GF-D8 (cell line): ENCODE results near the gene MSI2.

Source experiments
- DNase-seq: peaks from one replicate; lab custom pipeline; 2025; lab: John Stamatoyannopoulos, UW

MSI2 gene

GRCh38 chr17:57665696-57666095 is 409.4 kb downstream of the MSI2 start:
- DNase-seq, result no peak

- DNase-seq, result no peak
These were observed 410.0 kb downstream of the MSI2 start for GRCh38 chr17:57666201-57666870.

GRCh38 chr17:57666946-57667345 is 410.6 kb downstream of the MSI2 start:
- no peak for DNase-seq

DNA sequence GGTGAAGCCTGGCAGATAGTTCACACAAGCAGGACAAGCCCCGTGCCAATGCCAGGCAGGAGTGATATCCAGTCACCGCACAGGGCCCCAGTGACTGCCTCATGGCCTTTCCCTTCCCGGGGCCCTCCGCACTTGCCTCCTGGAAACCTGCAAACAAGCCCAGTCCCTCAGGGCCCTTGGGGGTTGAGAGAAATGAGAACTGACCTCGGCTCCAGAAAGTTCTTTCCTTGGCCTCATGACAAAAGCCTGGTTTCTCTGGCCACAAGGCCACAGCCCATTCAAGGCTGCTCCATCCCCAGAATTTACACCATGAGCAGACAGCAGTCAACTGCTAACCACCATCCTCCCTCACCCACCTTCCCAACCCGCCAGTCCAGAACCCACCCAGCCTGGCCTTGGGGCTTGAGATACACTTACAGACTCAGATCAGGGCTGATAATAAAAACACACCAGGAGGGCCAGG is 411.2 kb downstream of the MSI2 start:
- DNase-seq, result no peak

DNA sequence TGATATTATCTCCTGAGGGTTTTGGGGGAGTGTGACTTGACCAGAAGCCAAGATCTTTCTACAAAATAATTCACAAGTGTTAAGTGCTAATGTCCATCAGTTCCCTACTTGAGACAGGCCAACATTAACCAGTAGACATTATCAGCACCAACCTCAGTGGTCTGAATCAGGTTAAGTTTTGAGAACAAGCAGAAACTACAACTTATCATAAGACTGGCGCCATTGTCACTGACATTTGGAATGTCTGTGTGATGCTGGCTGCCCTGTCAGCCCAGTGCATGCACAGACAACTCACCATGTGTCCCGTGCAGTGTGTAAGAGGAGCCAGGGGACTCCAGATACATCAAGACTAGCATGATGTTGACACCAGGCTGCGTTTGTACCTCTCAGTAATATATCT is 412.0 kb downstream of the MSI2 start:
- DNase-seq, result no peak

DNA sequence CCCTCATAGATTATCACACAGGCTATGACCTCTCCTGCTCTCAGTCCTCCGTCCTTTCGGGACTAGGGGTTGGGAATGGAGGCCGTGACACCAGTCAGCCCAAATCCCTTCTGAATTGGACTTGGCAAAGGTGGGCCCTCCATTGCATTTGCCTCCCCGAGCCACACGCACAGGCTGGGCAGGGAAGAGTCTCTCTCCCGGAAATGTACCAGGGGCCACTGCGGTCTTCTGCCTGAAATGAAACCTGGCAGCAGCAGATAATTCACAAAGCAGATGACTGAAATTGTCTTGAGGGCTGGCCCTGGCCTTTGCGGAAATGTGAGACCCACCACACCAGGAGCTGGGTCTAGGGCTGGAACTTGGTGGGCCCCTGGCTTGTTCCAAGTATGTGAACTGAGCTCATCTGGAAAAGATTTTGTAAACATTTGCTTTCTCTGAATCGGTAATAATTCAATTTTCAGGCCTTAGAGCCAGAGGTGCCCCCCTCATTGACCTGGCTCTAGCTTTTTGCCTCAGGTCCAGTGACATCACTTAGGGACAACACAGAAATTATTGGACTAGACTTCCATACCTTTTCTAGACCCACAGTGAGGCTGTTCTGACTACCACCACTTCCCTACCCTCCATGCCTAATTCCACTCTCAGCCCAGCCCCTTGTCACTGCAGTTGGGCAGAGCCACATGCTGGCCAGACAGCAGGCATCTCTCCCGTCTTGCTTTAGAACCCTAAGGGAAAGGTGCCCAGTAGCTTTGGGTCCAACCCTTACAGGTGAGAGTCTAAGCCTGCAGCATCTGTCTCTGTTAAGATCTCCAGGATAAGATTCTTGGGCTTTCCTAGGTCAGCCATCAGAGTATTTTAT is 413.6 kb downstream of the MSI2 start:
- DNase-seq, result no peak

GRCh38 chr17:57670769-57671569 is 414.6 kb downstream of the MSI2 start:
- DNase-seq, result no peak

- peak; percentile 76 for DNase-seq
These were observed 415.6 kb downstream of the MSI2 start for GRCh38 chr17:57671667-57672632.

DNA sequence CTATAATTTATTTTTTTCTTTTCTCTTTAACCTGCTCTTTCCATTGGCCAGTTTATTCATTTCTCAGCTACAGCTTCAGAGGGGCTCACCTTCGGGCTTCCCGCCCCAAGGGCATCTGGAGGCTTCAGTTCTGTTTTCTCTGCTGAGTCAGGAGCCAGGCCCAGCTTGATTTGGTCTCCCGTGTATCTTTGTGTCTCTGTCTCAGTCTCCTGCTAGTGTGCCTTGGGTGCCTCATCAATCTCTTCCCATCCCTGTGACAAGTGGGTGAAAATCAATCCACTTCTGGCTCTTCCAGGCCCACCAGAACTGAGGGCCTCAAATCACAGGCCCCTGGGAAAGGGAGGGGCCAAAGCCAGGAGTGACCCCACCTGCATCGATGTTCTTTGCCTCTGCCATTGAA is 416.6 kb downstream of the MSI2 start:
- no peak for DNase-seq

GRCh38 chr17:57674894-57675293 is 418.6 kb downstream of the MSI2 start:
- DNase-seq, result no peak

DNA sequence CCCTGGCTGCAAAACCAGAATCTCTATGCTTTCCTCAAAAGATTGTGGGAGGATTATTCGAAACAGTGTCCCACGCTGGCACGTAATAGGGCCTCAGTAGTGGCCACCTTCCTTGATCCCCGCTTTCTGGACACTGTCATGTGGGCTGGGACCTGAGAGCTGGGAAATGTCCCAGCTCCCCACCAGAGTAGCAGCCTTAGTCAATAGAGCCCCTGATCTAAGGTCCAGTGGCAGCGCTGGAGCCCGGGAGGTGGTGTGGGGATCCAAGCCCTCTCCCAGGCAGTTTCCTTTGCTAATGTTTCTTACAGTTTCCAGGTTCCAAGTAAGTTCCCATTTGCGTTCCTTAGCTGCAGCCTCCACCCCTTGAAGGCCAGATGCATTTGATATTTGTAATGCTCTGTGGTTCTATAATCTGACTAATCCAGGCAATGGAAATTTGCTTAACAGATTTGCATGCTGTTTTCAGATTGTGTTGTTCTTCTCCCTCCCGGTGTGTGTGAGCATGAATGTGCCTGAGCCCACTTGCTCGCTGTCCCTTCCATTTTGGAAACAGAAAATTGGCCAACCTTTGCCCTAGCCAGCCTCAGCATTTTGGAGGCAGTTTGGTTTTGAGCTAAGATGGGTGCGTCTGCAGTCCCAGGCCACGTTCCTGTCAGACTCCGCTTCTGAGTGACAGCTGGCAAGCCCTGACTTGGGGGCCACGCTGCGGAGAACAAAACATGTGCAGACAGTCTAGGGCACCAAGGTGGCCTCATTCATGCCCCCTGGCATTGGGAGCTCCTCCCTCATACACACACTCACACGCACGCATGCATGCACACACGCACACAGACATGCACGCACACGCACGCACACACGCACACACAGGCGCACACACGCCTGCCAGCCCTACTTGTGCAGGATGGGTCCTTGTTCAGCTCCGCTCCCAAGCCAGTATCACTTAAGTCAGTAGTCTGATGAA is 419.4 kb downstream of the MSI2 start:
- DNase-seq, result no peak

GRCh38 chr17:57676543-57676942 is 420.2 kb downstream of the MSI2 start:
- DNase-seq, result no peak

- no peak for DNase-seq
These were observed 421.0 kb downstream of the MSI2 start for GRCh38 chr17:57677301-57677700.

DNA sequence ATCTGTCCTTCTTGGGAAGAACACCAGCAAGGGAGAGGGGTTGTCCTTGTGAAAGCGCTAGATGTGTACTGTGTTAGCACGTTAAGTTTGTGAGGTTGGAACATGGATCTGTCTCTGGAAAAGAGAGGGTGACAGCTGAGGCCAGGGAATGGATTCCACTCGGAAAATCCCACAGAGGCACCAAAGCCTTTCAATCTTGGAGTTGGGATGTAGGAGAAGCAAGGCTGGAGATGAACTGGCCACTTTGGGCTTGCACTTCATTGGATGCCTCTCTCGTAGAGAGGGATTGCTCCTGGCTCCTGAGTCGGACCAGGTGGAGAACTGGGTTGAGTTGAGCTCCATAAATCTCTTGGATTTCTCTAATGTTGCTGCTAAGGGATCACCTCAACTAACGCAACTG is 421.5 kb downstream of the MSI2 start:
- no peak for DNase-seq

GRCh38 chr17:57678393-57678792 is 422.1 kb downstream of the MSI2 start:
- DNase-seq, result no peak

DNA sequence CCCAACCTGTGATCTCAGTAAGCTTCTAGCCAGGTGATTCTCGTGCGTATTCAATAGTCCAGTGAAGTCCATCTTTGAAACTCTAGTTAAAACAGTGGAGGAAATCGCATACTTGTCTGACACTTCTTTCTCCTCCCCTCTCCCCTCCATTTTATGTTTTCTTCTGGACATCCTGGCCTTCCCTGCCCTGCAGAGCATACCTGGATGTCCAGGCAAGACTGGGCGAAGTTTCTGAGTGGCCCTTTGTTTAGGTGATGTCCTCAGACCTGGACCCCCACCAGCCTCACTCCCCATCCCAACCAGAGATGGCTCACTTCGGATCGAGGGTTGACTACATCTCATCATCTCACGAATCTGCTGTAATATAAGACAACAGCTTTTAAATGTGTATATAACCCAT is 423.0 kb downstream of the MSI2 start:
- no peak for DNase-seq

DNA sequence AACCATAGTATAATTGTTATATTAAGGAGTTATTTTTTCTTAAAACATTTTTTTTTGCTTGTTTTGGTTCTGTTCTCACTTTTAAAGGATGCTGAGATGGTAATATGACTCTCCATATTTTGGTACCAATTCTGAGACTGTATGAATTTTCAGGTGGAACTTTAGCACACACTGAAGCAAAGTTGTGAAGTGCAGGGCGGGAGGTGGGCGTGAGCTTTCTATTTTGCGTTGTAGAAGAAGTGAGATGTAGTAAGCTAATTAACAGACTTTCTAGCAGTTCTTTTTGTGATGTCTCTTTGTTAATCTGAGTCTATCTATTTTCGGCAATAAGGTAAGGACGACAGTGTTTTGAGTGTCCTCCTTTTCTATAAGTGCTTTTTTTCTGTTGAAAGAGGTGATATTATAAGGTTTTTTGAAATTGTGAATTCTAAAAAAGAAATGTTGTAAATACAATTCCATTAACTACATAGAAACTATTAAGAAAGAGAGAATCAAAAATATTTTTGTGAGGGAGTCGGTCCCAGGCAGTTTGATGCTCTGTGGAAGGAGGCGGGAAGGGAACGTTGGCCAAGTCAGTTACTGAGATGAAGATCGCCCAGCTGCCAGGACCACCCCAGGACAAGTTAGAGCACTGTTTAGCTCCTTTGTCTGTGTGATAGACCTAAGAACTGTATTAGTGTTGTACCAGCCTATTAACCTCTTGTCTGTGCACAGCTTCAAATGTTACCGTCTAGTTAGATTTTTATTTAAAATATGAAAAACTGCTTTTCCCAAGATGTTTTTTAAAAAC is 423.8 kb downstream of the MSI2 start:
- DNase-seq, result no peak

GRCh38 chr17:57682701-57683100 is 426.4 kb downstream of the MSI2 start:
- DNase-seq, result no peak

GRCh38 chr17:57684711-57685498 is 428.6 kb downstream of the MSI2 start:
- DNase-seq, result no peak
